Loucy (cell line): ENCODE data around the gene C6orf52.
"Not testable (repeated sequence)": the region's sequence is repeated elsewhere in the genome, so short reads cannot be mapped to it uniquely, and the experiment has no call there.

ENCODE experiments used
- EZH2phosphoT487 ChIP-seq: fragments of 200-600 bp; IDR thresholded peaks from 2 replicates; pipeline ENCODE4 v1.6.1; 2018; ENCODE audit warnings: antibody characterized with exemption, mild to moderate bottlenecking, moderate library complexity, borderline replicate concordance
- TF ChIP-seq, protein P1 (sequence below): fragments of 200-600 bp; sonication (generic); conservative IDR thresholded peaks from 2 replicates; pipeline ENCODE4 v1.5.1; 2014; ENCODE audit warnings: mild to moderate bottlenecking, antibody characterized with exemption, low read length

DNA sequence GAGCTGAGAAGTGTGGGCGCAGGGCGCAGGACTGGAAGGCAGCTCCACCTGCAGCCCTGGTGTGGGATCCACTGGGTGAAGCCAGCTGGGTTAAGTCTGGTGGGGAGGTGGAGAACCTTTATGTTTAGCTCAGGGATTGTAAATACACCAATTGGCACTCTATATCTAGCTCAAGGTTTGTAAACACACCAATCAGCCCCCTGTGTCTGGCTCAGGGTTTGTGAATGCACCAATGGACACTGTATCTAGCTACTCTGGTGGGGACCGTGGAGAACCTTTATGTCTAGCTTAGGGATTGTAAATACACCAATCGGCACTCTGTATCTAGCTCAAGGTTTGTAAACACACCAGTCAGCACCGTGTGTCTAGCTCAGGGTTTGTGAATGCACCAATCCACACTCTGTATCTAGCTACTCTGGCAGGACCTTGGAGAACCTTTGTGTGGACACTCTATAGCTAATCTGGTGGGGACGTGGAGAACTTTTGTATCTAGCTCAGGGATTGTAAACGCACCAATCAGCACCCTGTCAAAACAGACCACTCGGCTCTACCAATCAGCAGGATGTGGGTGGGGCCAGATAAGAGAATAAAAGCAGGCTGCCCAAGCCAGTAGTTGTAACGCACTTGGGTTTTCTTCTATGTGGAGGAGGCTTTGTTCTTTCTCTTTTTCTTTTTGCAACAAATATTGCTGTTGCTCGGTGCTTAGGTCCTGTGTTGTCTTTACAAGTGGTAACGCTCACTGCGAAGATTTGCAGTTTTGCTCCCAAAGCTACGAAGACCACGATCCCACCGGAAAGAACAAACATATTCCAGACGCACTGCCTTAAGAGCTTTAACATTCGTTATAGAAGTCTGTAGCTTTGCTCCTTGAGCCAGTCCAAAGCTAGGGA lies 26.8 kb upstream of the C6orf52 start:
- TF ChIP-seq, protein P1, sequence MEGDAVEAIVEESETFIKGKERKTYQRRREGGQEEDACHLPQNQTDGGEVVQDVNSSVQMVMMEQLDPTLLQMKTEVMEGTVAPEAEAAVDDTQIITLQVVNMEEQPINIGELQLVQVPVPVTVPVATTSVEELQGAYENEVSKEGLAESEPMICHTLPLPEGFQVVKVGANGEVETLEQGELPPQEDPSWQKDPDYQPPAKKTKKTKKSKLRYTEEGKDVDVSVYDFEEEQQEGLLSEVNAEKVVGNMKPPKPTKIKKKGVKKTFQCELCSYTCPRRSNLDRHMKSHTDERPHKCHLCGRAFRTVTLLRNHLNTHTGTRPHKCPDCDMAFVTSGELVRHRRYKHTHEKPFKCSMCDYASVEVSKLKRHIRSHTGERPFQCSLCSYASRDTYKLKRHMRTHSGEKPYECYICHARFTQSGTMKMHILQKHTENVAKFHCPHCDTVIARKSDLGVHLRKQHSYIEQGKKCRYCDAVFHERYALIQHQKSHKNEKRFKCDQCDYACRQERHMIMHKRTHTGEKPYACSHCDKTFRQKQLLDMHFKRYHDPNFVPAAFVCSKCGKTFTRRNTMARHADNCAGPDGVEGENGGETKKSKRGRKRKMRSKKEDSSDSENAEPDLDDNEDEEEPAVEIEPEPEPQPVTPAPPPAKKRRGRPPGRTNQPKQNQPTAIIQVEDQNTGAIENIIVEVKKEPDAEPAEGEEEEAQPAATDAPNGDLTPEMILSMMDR = not testable (repeated sequence)
- not testable (repeated sequence) for TF ChIP-seq EZH2phosphoT487
